NCI-H2171 treated with DMSO at 0.1 percent for 48 hours (cell line): Measurements from ENCODE around the gene ZNF33A.
"Not testable (repeated sequence)": the region's sequence is repeated elsewhere in the genome, so short reads cannot be mapped to it uniquely, and the experiment has no call there.

Experiments used
- DNase-seq: peaks from one replicate; lab custom pipeline; 2025; lab: John Stamatoyannopoulos, UW

The ZNF33A gene

DNA sequence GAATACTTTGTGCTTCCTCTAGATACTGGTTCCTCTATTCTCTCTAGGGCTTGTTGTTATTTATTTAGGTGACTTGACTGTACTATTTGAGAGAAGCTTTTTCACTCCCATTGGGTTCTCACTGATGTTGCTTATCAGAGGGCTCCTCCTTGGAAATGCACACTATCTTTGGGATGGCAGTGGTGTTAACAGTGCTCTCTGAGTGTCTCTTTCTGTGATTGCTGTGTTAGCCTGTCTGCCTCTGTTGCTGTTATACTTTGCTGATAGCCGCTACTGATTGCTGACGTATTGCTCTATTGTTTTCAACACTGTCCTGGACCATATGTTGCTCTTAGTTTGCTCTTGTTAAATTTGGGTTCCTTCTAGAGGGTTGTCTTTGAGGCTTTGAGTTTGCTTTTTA, 34.7 kb downstream of the ZNF33A start:
- no peak for DNase-seq

DNA sequence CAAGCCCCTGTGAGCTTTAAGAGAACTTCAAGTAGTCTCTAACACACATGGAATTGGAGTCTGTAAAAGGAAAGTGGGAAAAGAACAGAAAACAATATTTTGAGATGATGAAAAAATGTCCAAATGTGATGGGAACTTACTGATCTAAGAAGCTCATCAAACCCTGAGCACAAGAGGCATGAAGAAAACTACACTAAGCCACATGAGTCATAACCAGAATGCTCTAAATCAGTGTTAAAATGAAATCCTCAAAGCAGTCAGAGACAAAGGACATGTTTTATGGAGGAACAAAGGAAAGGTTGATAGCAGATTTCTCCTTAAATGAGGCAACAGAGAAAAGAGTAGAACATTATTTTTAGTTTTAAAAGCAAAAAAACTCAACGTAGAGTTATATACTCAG, 37.2 kb downstream of the ZNF33A start:
- DNase-seq, result no peak

DNA sequence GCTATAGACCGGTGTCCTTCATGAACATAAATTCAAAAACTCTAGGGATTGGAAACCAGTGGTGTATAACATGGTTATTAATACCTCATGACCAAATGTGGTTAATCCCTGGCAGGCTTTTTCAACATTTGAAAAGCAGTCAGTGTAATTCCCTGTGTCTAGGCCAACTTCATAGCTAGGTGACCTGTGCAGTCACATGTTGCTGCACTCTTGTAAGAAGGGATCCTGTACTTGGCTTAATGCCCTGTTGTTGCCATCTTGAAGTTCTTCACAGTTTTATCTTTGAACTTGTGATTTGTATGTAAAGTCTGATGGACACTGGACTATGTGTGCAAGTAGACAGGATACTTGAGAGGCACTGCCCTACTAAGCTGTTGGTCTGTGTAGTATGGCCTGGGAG, 39.7 kb downstream of the ZNF33A start:
- no peak for DNase-seq

DNA sequence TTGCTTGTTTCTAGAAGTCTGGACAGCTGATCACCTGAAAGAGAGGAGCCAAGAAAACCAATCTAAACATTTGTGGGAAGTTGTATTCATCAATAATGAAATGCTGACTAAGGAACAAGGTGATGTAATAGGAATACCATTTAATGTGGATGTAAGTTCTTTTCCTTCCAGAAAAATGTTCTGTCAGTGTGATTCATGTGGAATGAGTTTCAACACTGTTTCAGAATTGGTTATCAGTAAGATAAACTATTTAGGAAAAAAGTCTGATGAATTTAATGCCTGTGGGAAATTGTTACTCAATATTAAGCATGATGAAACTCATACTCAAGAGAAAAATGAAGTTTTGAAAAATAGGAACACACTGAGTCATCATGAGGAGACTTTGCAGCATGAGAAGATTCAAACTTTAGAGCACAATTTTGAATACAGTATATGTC, 43.9 kb downstream of the ZNF33A start:
- no peak for DNase-seq

DNA sequence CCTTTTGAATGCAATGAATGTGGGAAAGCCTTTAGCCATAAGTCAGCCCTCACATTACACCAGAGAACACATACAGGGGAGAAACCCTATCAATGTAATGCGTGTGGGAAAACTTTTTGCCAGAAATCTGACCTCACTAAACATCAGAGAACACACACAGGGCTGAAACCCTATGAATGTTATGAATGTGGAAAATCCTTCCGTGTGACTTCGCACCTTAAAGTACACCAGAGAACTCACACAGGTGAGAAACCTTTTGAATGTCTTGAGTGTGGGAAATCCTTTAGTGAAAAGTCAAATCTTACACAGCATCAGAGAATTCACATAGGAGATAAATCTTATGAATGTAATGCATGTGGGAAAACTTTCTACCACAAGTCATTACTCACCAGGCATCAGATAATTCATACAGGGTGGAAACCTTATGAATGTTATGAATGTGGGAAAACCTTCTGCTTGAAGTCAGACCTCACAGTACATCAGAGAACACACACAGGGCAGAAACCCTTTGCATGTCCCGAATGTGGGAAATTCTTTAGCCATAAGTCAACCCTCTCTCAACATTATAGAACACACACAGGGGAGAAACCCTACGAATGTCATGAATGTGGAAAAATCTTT, 44.9 kb downstream of the ZNF33A start:
- DNase-seq, result not testable (repeated sequence)

DNA sequence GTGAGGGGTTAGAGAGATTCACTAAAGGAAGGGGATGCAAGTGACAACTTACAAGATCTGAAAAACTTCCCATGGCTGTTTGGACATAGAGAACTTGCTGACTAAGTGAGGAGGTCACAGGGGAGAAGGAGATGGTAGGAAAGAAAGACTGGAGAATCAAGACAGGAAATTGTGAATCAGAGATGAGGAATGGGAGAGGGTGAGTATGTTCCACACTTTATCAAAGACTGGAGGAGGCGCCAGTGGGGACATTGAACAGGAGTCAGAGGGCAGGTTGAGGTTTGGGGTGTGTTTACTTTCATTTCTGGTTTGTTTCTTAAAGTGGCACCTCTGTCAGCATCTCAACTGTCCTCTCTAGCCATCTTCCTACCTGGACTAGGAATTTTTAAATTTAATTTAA, 59.2 kb downstream of the ZNF33A start:
- not testable (repeated sequence) for DNase-seq

DNA sequence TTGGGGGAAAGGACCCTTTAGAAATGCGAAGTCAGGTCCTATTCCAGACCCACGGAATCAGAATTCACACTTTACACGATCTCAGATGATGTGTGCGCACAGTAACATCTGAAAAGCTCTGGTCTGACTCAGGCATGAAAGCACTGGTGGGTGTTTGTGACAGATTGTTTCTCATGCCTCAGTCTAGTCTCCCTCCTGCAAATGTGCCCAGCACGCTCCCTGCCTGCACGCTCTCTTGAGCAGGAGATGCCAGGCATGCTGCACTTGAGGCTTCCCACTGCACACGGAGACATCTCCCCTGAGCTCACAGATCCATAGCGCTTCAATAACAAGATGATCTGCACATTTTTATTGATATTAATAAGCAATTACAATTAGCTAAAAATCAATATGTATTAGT, 60.0 kb downstream of the ZNF33A start:
- no peak for DNase-seq

DNA sequence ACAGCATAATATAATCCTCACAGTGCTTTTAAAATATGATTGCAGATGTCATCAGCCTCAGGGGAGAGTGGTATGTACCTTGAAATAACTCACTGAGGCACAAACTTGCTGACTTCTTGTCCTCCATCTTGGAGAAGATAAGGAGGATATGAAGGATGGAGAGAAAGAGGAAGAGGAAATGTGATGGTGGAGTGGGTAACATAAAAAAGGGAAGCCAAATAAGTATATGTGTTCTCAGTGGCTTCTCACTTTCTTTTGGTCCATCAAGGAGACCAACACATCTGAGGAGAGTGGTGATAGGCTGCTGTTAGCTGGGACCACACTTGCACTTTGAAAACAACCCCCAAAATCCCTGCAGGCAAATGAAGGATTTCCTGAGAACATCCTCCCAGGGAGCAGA, 62.1 kb downstream of the ZNF33A start:
- DNase-seq, result no peak

DNA sequence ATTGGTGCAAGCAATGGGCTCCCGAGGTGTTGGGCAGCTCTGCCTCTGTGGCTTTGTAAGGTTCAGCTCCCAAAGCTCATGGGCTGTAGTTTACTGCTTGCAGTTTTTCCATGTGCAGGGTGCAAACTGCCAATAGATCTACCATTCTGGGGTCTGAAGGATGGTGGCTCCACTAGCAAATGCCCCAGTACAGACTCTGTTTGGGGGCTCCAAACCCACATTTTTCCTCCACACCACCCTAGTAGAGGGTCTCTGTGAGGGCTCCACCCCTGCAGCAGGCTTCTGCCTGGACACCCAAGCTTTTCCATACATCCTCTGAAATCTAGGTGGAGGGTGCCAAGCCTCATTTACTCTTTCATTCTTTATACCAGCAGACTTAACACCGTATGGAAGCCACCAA, 66.2 kb downstream of the ZNF33A start:
- DNase-seq, result no peak

DNA sequence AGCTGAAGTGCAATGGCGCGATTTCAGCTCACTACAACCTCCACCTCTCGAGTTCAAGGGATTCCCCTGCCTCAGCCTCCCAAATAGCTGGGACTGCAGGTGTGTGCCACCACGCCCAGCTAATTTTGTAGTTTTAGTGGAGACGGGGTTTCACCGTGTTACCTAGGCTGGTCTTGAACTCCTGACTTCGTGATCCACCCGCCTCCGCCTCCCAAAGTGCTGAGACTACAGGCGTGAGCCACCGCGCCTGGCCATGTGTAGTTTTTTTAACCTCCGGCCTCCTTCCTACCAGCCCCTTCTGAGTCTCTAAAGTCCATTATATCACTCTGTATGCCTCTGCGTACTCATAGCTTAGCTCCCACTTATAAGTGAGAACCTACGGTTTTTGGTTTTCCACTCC, 82.8 kb downstream of the ZNF33A start:
- not testable (repeated sequence) for DNase-seq

DNA sequence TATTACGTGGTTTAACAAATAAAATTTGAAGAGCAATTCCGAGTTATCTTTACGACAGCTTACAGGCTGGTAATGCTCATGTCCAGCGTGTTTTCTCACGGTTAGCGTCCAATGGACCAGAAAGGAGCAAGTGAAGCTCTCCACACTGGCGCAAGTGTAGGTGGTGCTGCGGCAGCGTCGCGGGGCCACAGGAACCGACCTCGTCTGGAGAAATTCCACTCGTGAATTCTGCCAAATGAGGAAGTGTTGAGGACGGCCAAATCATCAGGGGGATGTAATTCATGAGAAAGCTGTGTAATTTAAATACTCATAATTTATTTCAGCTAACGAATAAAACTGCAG, 83.3 kb downstream of the ZNF33A start:
- DNase-seq, result peak; percentile 18

DNA sequence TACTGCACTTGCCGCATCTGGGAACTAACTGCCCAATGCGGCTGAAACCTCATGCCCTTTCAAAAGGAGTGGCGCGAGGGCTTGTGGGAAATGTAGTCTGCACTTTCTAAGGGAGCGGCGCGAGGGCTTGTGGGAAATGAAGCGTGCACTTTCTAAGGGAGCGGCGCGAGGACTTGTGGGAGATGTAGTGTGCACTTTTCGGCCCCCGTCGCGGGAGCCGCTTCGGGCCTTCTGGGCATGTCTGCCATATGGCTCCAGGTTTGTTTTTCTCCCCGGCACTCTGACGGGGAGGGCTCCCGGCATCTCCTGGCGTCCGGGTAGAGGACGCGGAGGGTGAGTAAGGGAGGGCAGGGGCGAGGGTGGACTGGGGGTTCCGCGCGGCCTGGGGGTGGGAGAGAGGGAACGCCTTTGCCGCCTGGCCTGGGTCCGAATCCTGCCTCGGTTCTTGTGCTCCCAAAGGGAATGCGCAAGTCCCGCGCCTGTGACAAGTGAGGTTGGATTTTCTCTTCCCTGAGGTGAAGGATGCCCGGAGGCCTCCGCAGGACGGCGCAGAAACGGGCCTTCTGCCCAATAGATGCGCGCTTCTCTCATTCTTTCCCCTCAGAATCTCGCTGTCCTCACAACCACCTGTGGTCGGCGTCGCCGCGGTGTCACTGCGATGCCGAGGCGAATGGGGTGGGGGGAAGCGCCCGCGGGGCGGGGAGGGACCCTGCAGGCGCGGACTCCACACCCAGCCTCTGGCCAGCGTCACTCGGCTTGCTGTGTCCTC, 83.9 kb downstream of the ZNF33A start, which contains the start of gene ZNF37A:
TSS of gene ZNF37A (plus strand) at position 180 of the 769 bp plus-strand sequence. CDS start 2,281 bp downstream, outside the sequence.
- DNase-seq, result peak; percentile 87

DNA sequence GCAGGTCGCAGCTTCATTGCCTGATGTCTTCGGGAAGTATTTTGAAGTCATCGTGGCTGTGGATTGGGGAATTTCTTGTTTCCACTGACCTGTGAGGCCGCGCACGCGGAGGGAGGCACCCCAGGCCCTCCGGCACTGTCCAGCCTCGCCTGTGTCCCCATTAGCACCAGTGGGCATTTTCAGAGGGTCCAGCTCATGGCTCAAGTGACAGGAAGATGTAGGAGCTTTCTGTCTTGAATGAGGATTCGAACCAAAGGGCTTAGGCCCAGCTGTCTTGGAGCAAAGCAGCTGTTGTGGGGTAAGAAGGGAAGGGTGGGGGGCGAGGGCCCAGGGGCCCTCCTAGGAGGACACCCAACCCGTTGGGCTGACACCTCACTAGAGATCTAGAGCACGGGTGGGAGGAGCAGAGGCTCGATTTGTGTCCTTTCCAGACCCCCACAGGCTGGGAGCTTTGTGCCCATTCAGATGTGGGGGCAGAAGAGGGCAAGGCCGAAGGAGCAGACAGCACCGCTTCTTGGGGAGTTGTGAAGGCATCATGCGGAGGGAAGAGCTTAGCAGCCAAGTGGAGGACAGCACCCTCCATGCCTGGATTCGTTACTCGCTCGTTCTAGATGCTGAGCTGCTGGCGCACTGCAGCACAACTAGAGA, 84.6 kb downstream of the ZNF33A start:
- no peak for DNase-seq

DNA sequence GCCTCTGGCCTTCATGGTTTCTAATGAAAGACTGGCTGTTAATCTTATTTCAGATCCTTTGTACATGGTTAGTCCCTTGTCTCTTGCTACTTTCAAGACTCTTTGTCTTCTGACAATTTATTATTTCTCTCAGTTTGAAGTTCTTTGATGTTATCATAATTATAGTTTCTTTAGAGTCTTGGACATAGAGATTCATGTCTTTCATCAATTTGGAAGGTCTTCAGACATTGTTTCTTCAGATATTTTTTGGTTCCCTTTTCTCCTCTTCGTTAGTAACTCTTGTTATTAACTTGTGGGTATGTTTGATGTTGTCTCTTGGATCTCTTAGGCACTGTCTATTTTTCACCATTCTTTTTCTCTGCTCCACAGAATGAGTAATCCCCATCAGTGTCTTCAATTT, 92.4 kb downstream of the ZNF33A start:
- no peak for DNase-seq

DNA sequence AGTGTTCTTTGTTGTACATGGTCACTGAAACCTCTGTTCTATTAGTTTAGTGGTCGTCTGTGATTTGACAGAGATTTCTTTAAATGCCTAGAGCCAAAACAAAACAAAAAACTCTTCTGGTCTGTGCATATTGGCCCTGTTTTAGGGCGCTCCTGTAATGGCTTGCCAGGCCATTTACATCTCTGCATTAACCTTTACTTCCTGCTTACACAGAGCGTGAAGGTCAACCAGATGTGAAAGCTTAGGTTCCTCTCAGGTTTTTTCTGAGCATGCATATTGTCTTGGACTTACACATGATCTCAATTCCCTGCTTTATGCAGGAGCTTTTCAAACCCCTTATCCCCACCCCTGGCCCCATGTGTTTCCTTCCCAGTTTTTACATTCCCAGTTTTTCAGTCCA, 93.3 kb downstream of the ZNF33A start:
- DNase-seq, result no peak

DNA sequence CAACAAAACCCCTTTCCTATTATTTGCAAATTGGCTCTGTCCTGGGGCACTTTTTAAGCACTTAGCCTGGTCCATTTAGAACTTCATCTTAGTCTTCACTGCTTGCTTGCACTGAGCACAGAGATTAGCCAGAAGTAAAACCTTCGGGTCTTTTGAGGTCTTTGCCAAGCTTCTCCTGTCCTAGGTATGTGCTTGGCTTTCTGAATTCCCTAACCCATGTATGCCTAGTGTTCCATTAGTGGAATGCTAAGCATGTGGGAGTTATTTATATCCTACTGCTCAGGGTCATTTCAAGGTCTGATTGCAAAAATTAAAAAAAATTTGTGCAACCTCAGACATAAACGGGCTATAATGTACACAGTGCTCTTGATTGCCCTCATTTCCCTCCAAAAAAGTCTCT, 101.7 kb downstream of the ZNF33A start:
- no peak for DNase-seq
